HPDE6-E6E7 (cell line): ENCODE results near the gene ALK.

Experiments
- DNase-seq: peaks from one replicate; pipeline ENCODE4 v3.0.0; 2011; ENCODE audit warnings: missing footprints; ENCODE audit errors: extremely low spot score

ALK gene

DNA sequence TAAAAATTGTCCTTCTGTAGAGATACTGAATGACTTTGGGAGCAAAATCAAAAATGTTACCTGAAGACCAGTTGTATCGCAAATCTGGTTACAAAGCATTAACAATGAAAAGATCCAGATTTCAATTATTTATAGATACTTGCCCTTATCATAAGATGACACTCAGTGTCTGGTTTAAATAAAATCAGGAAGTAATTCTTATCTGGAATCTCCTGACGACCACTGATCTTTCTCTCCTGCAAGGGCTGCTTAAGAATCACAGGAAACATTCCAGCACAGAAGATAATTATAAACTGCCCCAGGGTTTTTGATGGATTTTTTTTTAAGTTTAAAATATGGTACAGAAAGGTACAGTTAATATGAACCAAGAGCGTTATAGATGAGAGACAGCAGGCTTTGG is 205.7 kb downstream of the ALK start:
- no peak for DNase-seq

DNA sequence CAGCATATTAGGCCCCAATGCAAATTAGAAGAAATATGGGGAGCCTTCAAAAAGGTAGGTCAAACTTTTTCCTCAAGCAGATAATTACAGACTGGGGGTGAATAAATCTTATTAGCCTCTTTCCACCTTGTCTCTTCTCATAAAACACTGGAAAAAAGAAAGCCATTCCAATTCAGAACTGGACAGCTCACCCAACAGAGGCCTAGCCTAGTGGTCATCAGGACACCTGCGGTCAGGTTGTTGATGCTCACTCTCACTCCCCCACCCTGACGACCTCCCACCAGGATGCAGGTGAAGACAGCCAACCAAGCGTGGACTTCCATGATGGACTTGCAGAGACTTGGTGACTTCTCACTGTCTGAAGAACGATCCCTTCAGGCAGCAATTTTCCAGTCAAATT is 207.1 kb downstream of the ALK start:
- no peak for DNase-seq

DNA sequence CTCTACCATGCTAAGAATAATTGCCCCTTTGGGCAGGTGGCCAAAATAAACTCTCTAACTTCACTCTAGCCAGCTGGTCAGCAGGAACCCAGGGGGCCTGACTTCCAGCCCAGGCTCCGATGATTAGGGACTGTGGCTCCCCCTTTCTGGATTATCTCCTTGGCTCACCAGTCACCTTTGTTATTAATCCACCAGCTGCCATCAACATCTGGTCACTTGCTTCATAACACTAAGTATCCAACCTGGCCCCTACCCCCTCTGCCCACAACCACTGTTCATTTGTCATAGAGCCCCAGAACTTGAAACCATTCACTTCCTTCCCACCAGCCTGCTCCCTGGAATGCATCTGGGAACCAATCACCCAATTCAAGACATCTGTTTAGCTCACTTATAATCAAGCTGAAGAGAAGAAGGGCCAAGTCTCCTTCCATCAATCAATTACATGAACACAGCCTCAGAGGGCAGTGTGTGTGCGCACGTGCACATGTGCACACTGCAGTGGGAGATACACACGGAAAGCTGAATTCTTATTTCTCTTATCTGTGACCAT is 215.1 kb downstream of the ALK start:
- DNase-seq: no peak

DNA sequence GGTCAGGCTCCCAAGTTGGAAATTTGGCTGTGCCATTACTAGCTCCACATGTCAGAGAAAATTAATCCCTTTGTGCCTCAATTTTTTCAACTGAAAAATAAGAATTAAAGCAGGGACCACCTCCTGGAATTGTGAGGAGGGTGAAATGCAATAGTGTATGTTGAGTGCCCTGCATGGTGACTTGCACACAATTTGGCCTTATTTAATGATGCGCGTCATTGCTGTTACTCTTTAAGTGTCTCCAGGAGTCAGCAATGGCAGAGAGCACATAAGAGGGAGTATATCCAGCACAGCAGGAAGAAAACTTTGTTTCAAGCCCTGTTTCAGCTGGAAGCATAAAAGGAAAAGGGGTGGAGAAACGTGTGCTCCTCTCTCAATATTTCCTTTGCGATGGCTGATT is 215.8 kb downstream of the ALK start:
- DNase-seq: no peak

DNA sequence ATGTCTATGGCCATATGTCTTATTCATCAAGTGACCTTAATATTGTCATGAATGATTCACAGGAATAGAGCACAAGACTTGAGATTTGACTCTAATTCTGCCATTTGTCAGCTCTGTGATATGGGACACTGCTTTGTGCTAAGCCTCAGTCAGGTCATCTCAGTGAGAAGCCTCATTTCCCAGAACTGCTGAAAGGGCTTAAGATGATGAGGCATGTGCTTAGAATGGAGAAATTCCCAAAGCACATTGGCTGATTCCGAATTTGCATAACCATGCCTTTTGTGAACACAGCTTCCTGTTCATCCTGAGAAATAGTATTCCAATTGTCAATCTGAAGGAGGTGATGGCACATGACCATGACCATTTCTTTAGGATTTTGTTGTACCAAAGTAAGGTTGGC is 218.1 kb downstream of the ALK start:
- no peak for DNase-seq

DNA sequence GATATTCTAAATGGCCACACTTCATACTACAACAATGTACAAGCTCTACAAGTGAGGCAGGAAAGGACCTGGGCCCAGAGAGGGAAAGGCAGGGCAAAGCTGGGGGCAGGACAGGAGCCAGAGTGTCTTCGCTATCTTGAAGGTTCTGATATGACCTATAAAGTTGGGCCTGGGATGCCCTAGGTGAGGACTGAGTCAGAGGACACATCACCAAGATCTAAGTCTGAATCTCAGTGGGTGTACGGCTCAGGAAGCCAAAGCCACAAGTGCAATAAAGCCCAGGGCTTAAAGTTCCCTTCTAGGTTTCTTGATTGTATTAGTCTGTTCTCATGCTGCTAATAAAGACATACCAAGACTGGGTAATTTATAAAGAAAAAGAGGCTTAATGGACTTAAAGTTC is 219.1 kb downstream of the ALK start:
- DNase-seq: no peak

DNA sequence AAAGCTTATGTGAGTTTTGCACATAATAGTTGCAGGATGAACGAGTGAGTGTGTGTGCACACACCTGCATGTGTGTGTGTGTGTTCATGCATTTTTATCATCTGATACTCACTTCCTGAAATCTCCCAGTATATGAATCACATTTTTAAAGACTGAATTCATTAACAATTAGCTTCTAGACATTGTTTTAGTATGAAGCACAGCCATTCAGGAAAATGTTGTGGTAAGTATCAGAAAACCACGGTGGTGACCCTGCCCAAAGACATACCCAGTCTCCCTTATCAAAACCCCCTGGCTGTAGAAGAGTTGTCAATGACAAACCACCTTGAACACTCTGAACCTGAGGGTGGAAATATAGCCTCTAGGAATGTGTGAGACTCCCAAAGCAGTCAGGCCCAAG is 220.8 kb downstream of the ALK start:
- DNase-seq: no peak

DNA sequence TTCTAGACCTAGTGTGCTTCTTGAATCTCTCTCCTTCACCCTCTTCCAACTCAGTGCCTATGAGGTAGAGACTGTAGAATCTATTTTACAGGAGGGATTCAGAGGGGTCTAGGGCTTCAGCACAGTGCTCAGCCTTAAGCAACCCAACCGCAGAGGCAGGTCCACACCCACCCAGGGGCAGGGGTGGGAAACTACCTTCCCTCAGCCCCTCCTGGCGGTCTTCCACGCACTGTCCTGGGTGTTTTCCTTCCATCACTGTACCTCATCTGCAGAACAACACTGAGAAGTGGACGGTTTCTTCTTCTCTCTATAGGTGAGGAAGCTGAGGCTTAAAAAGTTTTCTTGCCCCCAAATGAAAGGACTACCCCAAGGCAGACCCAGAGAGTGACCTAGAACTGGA is 222.3 kb downstream of the ALK start:
- no peak for DNase-seq

DNA sequence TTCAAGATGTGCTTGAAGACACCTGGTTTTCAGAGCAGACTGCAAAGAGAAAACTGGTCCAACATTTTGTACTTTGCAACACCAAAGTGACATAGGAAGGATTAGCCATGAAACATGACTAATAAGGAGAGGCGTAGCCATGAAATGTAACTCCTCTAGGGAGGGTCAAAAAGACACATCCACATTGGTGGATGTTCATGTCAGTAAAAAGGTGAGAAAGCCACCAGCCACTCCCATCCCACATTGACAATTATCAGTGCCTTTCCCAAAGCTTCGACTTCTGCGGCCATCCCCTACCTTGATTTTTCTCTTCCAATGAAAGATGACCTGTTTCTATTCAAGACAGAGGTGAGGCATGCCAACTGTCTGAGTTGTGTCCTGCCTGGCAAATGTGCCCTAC is 223.2 kb downstream of the ALK start:
- no peak for DNase-seq

DNA sequence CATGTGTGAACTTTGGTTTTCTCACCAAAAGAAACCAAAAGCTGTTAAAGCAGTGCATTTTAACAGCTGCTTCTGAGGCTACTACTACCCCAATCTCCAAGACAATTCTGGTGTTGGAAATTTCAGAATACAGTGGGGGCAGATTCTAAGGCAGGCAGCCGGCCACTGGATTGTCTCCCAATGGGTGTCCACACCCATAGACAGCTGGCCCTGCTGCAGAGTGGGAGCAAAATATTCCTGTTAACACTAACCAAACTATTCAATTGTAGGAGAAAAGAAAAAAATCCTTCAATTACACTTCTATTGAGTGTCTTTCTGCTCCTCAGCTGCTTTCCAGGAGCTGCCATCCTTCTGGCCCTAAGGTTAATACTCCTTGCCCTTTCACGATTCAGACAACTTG is 223.7 kb downstream of the ALK start:
- no peak for DNase-seq

DNA sequence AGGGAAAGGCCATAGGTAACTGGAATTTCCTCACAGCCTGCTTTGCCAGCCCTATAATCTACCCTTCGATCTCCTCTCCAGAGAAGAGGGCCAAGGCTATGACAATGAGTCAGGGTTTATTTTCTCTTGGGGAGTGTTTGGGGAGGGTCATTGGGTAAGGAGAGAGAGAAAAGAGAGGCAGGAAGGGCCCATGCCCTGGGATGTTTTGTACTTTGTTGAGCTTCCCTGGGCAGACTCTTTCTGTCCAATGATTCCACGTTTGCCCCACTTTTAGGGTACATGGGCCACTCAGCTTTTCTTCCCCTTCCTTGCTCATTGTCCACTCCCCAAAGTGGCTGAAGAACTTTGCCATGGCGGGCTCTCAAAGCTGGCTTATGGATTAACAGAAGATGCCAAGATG is 224.2 kb downstream of the ALK start:
- DNase-seq: no peak

DNA sequence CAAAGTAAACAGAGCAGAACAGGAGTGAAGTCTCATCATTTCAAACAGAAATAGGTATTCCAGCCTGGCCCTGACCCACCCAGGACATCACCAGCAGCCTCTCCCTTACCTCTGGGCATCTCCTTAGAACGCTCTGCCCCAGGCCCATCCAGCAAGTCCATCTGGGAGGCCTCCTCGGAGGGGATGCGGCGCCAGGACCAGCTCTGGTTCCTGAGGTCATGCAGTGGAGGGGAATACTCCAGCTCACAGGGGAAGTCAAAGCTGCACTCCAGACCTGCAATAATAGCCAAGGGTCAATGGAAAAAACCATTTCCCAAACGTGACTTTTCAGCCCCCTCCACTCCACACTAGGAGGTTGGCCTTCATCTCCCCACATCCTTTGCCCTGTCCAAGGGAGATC is 226.6 kb downstream of the ALK start:
- no peak for DNase-seq

DNA sequence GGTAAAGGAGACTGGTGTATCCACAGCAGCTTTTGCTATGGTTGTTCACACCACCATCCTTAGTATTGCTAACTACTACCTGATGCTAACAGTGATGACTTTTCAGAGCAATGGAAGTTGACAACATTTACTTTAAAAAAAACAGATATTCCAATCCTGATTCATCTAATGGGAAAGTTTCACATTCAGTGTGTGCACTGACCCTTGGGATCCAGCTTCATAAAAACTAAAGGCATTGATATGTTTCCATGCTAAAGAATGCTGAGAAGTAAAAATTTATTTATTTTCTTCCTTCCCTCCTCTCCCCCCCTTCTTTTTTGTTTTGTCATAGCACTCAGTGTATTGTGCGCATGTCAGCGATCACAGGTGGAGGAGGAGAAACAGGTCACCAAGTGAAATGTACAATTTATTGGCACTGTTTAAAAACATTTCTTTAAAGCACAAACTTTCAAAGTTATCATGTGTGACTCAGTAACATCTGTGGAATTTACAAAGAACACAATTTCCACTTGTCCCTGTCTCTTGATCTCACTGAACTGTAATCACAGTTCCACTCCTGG is 229.9 kb downstream of the ALK start:
- no peak for DNase-seq

DNA sequence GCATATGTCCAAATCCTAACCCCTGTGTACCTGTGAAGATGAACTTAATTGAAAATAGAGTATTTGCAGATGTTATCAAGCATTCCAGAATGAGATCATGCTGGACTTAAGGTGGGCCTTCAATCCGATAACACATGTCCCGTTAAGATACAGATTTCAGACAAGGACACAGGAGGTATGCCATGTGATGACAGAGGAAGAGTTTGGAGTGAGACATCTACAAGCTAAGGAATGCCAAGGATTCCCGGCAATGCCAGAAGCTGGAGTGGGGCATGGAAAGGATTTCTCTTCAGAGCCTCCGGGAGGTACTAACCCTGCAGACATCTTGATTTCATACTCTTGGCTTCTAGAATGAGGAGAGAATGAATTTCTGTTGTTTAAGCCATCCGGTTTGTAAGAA is 231.7 kb downstream of the ALK start:
- no peak for DNase-seq

DNA sequence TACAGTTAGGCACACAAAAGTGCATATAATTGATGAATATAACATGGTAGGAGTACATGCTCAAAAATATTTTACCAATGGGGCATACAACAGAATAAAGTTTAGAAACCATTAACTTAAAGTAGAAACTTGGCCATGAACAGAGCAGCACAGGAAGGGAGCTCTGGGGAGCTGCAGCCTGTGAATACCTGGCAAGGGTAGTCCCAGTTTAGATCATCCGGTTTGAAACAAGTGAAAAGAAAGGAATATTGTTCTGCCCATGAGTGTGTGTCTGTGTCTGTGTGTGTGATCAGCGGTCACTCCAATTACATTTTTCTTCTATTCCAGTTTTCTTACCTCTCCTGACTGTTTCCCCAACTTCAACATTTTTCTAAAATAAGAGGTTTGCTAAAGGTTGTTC is 233.0 kb downstream of the ALK start:
- DNase-seq: no peak

DNA sequence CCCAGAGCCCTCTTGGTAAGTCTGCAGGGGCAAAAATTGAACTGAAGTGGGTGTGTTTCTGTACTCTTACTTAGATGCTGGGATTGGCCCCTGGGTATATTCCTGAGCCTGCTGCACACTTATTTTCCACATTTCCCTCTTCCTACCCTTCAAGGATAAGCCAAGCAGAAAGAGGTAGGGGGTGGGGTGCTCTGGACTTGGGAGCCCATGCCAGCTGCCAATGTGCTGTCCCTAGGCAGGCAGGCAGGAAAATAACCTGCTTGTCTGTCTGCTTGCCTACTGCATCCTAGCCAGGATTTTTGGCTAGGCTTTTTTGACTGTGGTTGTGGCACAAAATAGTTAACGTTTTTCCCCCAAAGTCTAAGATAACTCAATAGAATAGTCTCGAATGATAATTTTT is 234.3 kb downstream of the ALK start:
- no peak for DNase-seq

DNA sequence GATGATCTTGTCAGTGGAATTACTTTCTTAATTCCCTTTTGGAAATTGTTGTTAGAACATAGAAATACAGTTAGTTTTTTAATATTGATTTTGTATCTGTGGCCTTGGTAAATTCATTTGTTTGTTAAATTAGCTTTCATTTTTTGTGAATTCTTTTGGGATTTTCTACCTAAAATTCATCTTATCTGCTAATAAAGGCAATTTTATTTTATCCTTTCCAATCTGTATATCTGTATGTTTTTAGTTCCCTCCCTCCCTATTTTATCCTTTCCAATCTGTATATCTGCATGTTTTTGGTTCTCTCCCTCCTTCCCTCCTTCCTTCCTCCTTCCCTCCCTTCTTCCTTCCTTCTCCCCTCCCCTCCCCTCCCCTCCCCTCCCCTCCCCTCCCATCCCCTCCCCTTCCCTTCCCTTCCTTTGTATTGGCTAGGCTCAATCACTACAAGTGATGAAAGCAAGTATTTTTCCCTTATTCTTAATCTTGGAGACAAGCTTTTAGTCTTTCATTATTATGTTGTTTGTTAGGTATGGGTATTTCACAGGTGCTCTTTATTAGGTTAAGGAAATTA is 244.4 kb downstream of the ALK start:
- no peak for DNase-seq

DNA sequence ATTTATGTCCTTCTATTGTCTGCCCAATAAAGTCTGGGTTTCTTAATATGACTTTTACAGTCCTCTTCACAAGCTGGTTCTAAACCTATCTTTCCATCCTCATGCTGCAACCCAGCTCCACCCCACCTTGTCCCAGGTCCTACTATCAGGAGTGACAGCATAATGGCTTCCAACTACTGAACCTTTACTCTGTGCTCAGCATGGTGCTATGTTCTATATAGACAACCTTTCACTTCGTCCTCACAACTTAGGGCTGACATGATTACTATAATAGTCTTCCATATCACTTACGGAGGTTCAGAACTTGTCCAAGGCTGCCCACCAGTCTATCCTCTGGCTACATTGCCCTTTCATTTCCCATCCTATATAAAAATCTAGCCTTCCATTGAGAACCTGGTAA is 256.8 kb downstream of the ALK start:
- DNase-seq: no peak

DNA sequence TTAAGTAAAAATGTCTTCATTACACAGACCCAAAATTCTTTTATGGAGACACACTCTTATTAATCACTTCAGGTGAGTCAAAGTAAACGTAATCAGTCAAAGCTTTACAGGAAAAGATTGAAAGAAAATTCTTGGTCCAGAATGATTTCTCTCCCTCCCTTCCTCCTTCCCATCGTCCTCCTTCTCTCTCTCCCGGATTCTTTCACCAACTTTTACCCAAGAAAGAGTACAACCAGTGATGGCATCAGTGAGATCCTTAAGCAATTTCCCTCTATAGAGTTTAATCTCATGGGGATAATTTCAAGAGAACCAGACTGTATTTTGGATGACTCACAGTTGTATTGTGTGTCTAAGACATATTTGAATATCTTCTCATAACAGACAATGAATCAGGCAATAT is 258.1 kb downstream of the ALK start:
- peak; percentile 13 for DNase-seq

DNA sequence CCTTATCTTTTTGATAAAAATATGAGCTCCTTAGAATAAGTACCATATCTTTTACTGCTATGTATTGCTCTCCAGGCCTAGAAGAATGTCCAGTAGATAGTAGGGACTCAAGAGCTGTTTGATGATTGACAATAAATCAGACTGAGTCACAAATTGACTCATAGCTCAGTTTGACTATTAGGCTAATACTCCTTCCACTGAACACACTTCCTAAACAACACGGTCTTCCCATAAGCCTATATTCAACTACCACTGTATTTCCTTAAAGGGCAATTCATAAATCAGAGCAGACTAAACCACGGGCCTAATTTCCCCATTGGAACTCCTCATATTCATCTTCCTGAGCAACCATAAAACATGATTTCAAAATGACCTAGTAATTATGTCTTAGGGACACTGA is 258.5 kb downstream of the ALK start:
- no peak for DNase-seq

DNA sequence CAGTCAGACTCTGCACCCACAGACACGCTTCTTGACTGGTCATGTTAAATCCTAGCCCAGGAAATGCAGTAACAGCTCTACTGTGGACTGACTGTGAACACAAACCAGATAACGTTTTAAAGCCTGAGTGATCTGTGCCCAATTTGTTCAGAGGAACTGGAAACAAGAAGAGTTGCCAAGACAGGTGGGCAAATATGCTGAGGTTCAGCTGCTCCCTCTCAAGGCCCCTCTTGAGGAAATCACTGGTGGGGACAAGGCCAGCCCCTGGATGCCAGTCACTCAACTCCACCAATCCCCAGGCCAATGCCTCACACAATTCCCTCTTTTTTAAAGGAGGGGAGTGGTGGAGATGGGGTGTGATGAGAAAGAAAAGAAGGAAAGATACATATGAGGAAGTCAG is 261.2 kb downstream of the ALK start:
- DNase-seq: no peak

DNA sequence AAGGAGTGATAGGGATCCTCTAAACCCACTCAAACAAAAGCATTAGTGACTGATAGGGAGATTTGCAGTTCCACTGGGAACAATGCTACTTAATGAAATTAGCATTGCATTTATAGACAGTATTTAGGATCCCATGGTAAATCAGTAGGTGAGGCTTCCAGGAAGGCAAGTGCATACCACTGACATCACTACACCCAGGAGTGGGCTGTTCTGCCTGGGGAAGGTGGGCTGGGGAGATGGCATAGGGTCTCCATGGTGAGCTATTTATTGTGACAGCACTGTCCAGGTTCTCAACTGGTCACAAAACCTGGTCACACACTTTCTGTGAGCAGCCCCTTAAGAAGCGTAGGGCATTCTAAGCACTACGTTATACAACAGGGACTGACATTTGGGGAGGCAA is 262.2 kb downstream of the ALK start:
- no peak for DNase-seq

DNA sequence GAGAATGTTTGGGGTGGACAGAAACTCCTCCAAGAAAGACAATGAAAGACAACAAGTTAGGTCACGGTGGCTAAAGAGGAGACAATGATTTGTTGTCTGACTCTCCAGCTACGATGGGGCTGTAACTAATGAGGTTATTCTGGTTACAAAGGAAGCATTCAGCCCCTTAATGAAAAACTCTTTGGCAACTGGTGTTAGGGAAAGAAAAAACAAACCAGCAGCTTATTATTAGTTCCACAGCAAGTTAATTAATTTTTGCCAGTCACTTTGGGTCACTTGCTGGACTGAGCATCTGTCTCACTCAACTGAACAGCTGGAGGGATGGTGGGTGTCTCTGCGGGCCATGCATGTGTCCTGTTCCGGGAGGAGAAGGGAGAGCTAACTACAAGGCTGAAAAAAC is 263.7 kb downstream of the ALK start:
- DNase-seq: no peak

DNA sequence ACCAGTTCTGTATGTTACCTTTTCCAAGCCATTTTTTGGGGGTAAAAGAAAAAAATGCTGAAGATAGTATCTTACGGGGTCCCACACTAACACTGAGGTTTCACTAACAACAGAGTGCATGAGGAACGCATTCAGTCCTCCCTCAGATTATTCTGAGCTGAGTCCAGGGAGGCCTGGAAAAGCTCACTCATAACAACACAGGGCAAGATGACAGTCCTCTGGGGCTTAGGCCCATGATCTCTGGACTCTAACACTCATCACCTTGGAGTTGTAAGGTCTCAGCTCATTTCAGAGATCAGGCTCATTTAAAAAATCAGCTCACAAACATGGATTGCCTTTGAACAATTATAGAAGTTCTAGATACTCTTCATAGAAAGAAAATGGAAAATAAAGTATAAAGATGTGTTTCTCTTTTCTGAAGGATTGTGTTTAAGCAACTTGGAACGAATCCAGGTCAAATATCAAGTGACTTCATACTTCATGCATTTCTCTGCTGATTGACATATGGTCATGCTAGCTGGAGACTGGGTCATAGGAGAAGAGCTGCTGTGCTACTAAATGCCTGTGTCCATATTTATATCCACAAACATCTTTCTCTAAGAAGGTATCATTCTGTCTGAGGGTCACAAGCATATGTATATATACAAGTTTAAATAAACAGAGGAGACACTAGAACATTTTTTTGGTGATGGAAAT is 265.8 kb downstream of the ALK start:
- DNase-seq: no peak
